Fibroblast of skin of left quadriceps (primary cell): ENCODE data around the gene HAX1.
"Not testable (repeated sequence)": the region's sequence is repeated elsewhere in the genome, so short reads cannot be mapped to it uniquely, and the experiment has no call there.

ENCODE experiments used
- DNase-seq, 2 experiments: peaks; one replicate each; pipeline ENCODE4 v3.0.0-alpha.2; 2013; ENCODE audit warnings: low read depth in 2 of 2

HAX1 gene

DNA sequence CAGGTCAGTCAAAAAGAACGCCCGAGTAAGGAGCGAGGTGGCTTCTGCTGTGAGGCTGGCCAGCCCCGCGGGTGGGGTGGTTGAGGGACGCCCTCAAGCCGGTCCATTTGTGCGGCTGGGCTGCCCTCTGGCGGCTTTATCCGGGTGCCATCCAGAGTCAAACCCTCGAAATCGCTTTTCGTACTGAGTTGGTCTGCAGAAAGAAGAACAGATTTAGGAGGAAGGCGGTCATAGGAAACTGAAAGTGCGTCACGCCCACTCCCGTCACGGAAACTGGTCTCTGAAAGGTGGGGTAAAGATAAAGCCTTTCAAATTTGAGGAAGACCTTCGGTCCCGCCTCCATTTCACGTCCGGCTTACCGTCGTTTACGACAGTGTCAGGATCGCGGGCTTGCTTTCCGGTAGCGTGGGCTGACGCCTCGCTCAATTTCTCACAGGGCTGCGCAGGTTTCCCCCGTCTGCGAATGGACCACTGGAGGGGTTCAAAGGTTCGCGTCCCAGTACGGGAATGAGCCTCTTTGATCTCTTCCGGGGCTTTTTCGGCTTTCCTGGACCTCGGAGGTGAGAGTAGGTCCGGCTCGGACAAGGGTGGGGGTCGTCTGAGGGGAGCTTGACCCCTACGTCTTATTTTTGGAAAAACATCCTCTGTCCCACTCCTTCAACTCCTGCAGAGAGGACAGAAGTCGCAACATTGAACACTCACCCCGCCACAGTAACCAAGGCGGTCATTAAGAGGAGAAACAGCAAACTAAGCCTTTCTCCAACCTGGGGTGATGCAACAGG is at the start of gene HAX1:
TSS of gene HAX1 (plus strand) at position 413 of the 782 bp plus-strand sequence. CDS start at position 508, 95 bp downstream.
- peak; percentile 90 to 92 for DNase-seq

DNA sequence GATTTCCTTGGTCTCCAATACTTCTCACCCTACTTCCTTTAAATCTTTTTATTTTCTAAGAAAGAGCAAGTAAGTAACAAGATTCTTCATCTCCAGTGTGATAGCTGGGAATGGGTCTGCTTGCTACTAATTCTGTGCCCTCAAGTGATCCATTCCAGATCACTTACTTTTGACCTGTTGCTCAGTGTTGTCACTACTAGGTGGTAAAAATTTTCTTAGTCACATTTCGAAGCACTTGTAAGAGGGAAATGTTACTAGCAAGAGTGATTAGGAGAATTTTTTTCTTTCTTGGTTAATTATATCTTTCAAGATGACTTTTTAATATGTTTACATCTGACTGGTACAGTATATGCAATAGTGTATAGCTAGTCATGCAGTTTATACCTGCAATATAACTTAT is 49.5 kb upstream of the HAX1 start:
- no peak for DNase-seq

DNA sequence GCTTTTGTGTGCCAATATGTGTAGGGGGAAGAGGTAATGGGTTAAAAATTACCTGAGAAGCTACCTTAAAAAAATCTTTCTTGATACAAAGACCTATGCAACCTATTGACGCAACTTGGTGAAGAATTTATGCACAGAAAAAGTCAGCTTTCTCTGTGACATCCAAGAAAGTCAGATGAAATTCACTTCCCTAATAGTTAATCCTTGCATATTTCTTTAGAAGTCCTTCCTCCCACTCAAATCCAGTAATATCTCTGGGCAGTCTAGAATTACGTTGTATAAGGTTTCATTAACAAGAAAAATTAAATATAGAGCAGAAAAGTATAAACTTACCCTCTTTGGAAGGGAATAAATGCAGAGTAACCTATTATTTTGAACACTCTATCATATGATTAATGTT is 48.8 kb upstream of the HAX1 start:
- no peak for DNase-seq

DNA sequence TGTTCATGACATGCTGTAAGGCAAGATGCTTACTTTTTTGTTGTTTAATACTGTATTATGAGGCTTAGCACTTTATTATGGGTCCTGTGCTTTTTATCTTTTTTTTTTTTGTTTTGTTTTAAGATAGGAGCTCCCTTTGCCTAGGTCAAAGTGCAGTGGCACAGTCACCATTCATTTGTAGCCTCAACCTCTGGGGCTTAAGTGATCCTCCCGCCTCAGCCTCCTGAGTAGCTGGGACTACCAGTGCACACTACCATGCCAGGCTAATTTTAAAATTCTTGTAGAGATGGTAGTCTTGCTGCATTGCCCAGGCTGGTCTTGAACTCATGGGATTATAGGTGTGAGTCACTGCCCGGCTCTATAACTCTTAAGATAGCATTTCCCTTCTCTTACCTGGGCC is 47.1 kb upstream of the HAX1 start:
- no peak for DNase-seq

GRCh38 chr1:154231112-154231511 is 41.3 kb upstream of the HAX1 start:
- not testable (repeated sequence) for DNase-seq

DNA sequence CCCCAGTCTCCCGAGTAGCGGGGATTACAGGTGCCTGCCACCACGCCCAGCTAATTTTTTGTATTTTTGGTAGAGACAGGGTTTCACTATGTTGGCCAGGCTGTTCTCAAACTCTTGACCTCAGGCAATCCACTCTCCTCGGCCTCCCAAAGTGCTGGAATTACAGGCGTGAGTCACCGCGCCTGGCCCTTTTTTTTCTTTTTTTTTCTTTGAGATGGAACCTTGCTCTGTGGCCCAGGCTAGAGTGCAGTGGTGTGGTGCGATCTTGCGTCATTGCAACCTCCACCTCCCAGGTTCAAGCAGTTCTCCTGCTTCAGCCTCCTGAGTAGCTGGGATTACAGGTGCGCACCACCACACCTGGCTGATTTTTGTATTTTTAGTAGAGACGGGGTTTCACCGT is 39.3 kb upstream of the HAX1 start:
- not testable (repeated sequence) for DNase-seq

DNA sequence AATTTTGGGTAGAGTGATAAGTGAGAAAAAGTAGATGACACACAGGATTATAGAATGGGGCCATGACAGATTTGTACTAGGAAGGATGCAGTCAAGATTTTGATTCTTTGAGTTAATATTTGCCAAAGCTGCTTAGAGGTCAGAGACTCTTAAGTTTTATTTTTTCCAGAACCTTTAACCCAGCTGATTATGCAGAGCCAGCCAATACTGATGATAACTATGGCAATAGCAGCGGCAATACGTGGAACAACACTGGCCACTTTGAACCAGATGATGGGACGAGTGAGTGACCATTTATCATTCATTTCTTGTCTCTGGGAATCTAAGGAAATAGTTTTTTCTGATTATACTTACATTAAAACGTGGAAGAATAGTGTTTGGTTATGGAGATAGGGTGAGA is 35.6 kb upstream of the HAX1 start:
- DNase-seq: no peak

- no peak for DNase-seq
Measured at GRCh38 chr1:154237435-154237834, 35.0 kb upstream of the HAX1 start.

DNA sequence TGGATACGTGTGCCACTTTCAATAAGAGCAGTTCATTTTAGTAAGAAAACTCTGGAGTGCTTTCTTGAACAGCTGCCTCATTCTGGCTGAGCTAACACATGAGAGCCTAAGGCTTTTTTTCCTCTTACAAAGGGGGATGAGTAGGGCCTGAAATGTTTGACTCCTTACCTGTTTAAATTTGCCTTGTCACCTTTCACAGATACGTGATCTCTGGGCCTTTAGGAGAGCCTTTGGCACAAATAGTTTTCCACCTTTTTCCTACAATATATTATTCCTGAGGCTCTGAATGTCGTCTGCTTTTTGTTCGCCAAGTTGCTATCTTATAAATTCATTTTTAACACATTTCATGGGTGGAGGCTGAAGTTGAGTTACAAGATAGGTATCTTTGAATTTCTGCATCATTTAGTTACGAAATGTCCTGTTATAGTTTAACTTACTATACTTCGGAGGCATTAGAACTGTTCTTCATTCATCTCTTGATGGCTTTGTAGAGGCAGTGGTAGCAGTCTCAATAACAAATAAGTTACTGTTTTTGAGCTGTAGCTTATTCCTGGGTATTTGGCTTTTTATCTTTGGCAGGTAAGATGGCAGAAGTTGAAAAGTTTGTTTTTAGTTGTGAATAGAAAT is 34.4 kb upstream of the HAX1 start:
- no peak for DNase-seq

DNA sequence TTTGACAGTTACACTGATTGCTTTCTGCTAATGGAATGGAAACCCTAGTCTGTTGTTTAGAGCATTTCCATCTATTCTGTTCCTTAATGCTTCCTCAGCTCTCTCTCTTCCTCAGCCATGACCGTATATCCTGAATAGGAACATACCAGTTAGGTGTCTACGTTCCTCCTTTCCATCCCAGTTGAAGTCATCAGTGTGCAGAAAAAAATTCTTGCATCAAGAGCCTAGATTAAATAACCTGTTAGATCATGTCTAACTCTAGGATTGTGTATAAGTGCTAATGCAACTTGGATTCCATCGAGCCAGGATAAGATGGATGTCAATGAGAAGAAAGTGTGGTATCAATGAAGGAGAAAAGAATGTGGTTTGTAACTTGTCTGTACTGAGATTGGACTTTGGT is 32.9 kb upstream of the HAX1 start:
- DNase-seq: no peak

GRCh38 chr1:154240294-154240833 is 32.1 kb upstream of the HAX1 start:
- DNase-seq: no peak

- no peak for DNase-seq
Measured at GRCh38 chr1:154241703-154242351, 30.6 kb upstream of the HAX1 start.

- DNase-seq: no peak
Measured at GRCh38 chr1:154253671-154254070, 18.8 kb upstream of the HAX1 start.

GRCh38 chr1:154256686-154257085 is 15.7 kb upstream of the HAX1 start:
- no peak for DNase-seq

DNA sequence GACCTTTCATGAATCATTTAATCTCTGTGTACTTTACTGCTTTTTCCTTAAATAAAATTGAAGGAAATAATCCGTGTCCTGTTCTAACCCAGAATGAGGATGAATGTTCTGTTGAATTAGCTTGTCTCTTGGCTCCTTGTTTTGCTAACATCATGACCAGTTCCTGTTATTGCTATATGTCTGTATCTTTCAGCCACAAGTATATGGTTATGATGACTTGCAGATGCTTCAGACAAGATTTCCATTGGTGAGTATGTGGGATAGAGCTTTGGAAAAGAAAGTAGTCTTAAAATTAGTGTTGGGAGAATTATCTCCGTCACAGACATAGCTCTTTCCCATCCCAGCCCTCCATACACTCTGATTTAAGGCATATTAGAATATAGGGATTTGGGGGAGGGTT is 13.6 kb upstream of the HAX1 start:
- DNase-seq: no peak

GRCh38 chr1:154260127-154260526 is 12.3 kb upstream of the HAX1 start:
- no peak for DNase-seq

DNA sequence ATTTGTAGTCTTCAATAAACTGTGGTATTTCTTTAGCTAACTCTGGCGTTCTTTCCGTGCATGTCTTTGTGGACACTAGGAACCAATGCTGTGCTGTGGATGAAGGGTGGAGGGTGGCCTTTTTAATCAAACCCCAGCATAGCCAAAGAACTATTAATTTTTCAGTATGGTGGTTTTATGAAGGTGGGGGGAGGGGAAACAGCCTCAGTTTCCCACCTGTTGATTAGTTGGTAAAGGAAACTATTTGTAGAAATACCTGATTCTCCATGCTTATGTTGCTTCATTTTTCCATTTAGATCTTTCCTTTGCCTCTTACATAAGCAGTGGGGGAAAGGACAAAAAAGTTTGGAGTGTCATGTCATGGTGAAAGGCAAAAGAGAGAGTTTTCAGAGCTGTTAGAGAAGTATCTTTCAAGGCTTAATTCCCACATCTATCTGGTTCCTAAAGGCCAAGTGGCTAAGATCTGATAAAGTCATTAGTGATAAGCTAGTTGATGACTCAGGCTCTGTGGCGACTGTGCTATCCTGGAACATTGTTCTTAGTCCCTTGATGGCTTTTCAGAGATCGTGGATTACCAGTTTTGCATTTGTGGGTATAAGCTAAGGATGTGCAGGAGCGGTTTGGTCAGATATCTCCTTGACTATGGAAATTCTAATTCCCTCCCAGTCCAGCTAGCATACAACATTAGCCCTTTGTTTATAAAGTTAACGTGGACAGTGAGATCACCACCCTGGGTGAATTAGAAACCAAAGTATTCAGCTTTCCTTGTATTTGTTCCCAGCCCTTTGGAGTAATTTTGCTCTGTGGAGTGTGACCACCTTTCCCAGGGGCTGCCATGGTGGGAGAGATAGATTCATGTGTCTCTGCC is 8.7 kb upstream of the HAX1 start:
- no peak for DNase-seq

DNA sequence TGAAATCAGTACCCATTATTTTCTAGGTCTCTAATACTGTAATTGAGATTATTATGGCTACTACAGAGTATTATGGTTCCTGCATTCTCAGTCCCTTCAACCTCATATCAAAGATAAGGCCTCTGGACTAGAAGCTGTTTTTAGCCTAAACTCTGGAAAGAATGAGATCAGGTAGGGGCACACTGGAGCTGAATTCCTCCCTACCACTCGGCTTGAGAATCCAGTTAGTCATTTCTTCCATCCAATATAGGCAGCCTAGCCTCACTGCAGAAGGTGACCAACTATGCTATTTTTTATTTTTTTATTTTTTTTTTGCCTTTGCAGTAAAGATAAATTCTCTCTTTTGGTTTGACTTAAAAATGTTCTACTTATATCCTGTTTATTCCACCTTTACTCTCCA is 8.0 kb upstream of the HAX1 start:
- DNase-seq: no peak

DNA sequence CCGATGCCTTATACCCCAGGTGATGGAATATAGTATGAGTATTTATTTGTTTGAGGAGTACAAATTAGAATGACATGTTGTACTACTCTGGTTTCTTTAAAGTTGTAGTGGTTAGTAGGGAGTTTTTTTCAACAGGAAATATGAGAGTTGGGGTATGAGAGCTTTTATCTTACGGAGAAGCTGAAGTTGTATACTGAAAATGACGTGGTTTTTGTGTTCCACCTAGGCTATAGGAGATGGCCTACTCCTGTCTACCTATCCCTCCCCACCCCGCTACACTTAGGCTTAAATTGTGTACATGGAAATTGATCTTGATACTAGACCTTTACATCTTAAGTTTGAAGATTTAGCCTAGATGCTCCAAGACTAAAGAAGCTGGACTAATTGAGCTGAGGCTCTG is 6.8 kb upstream of the HAX1 start:
- DNase-seq: no peak

DNA sequence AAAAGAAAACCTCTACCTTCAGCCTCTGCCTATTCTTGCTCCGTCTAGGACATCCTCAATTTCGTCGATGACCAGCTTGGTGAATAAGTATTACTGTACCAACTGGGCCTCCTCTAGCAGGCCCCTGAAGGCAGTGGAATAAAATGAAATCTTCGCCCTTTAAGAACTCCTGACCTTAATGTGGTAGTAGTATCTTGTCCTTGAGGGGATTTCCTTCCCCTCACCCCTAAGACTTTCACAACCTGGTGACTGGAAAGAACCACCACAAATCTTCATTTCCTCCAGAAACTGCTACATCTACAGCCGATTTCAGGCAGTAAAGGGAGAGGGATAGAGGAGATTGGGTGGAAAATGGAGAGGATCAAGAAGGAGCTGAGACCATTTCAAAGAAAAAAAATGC is 1.6 kb upstream of the HAX1 start:
- no peak for DNase-seq

- no peak for DNase-seq
Measured at GRCh38 chr1:154272999-154273563, 652 bp downstream of the HAX1 start.
